DND-41 (cell line): Measurements from ENCODE around the gene ZNF677.

Experiments used
- EZH2 ChIP-seq: IDR thresholded peaks from 3 replicates; pipeline ENCODE4 v1.6.1; 2012; ENCODE audit warnings: borderline replicate concordance, low read depth, mild to moderate bottlenecking, moderate library complexity, low read length, inconsistent platforms; ENCODE audit not compliant: severe bottlenecking
- TF ChIP-seq, protein P1 (sequence below): IDR thresholded peaks from 2 replicates; pipeline ENCODE4 v1.5.1; 2012; ENCODE audit warnings: borderline replicate concordance, low read length, moderate library complexity, mild to moderate bottlenecking; ENCODE audit not compliant: poor library complexity, severe bottlenecking; ENCODE audit errors: extremely low read depth

DNA sequence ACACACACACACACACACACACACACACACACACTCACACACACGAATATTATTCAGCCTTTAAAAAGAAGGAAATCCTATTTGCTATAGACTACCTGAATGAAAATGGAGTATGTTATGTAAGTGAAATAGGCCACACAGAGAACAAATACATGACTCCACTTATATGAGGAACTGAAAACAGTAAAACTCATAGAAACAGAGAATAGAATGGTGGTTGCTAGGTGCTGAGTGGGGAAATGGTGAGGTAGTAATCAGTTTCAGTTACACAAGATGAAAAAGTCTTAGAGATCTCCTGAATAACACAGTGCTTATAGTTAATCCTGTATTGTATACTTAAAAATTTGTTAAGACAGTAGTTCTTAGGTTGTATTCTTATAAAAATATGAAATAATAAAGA is 8.2 kb downstream of the ZNF677 start:
- TF ChIP-seq, protein P1, sequence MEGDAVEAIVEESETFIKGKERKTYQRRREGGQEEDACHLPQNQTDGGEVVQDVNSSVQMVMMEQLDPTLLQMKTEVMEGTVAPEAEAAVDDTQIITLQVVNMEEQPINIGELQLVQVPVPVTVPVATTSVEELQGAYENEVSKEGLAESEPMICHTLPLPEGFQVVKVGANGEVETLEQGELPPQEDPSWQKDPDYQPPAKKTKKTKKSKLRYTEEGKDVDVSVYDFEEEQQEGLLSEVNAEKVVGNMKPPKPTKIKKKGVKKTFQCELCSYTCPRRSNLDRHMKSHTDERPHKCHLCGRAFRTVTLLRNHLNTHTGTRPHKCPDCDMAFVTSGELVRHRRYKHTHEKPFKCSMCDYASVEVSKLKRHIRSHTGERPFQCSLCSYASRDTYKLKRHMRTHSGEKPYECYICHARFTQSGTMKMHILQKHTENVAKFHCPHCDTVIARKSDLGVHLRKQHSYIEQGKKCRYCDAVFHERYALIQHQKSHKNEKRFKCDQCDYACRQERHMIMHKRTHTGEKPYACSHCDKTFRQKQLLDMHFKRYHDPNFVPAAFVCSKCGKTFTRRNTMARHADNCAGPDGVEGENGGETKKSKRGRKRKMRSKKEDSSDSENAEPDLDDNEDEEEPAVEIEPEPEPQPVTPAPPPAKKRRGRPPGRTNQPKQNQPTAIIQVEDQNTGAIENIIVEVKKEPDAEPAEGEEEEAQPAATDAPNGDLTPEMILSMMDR = no peak
- TF ChIP-seq EZH2 = no peak
